GM12875 (cell line): ENCODE data around the gene SPDL1.

ENCODE experiments used
- H3K4me3 ChIP-seq: one replicate; pipeline ENCODE4 v1.5.1; 2011; ENCODE audit warnings: low read depth, low read length, control low read depth
- CTCF ChIP-seq: IDR thresholded peaks from 2 replicates; pipeline ENCODE4 v1.5.1; 2011; ENCODE audit warnings: low read depth, mild to moderate bottlenecking, control low read depth, inconsistent platforms, low read length, moderate library complexity, borderline replicate concordance; ENCODE audit not compliant: insufficient read depth

SPDL1 gene

GRCh38 chr5:169649486-169649885, 65.9 kb downstream of the SPDL1 start:
- H3K4me3 ChIP-seq, result no peak overlapping the region
- no peak for TF ChIP-seq CTCF

- H3K4me3 ChIP-seq, result no peak overlapping the region
- no peak for TF ChIP-seq CTCF
These were observed 67.2 kb downstream of the SPDL1 start for GRCh38 chr5:169650701-169651331.

GRCh38 chr5:169651526-169651925, 68.0 kb downstream of the SPDL1 start:
- H3K4me3 ChIP-seq, result no peak overlapping the region
- TF ChIP-seq CTCF, result no peak

- H3K4me3 ChIP-seq, result no peak overlapping the region
- TF ChIP-seq CTCF, result no peak
These were observed 68.5 kb downstream of the SPDL1 start for GRCh38 chr5:169652057-169652456.

GRCh38 chr5:169653091-169653490, 69.5 kb downstream of the SPDL1 start:
- no peak overlapping the region for H3K4me3 ChIP-seq
- TF ChIP-seq CTCF, result no peak
